GM18873 (cell line): ENCODE data around the gene STAM.
A peak's percentile ranks its signal among the peaks of the same experiment; 100 is the strongest.

Experiments
- ATAC-seq: cut with Tn5 transposase; IDR thresholded peaks from one replicate; pipeline ENCODE4 v1.9.1; 2021; ENCODE audit warnings: mild to moderate bottlenecking, moderate library complexity, moderate number of reproducible peaks; ENCODE audit not compliant: unreplicated experiment, low FRiP score

Gene STAM

GRCh38 chr10:17645621-17646345, 1.8 kb downstream of the STAM start:
- ATAC-seq: no peak

- ATAC-seq: no peak
Measured at GRCh38 chr10:17647326-17647725, 3.4 kb downstream of the STAM start.

GRCh38 chr10:17648243-17649035, 4.5 kb downstream of the STAM start:
- no peak for ATAC-seq

- ATAC-seq: no peak
Measured at GRCh38 chr10:17649052-17649451, 5.1 kb downstream of the STAM start.

- no peak for ATAC-seq
Measured at GRCh38 chr10:17649836-17650235, 5.9 kb downstream of the STAM start.

- no peak for ATAC-seq
Measured at GRCh38 chr10:17650416-17650815, 6.5 kb downstream of the STAM start.

- ATAC-seq: no peak
Measured at GRCh38 chr10:17651896-17652295, 7.9 kb downstream of the STAM start.

- peak; percentile 38 for ATAC-seq
Measured at GRCh38 chr10:17652585-17652984, 8.6 kb downstream of the STAM start.

- no peak for ATAC-seq
Measured at GRCh38 chr10:17655009-17655408, 11.1 kb downstream of the STAM start.

GRCh38 chr10:17655567-17656146, 11.7 kb downstream of the STAM start:
- peak; percentile 80 for ATAC-seq

GRCh38 chr10:17657103-17657500, 13.2 kb downstream of the STAM start:
- ATAC-seq: no peak

GRCh38 chr10:17659365-17659764, 15.4 kb downstream of the STAM start:
- ATAC-seq: no peak

GRCh38 chr10:17660921-17661320, 17.0 kb downstream of the STAM start:
- no peak for ATAC-seq

GRCh38 chr10:17661510-17661909, 17.6 kb downstream of the STAM start:
- no peak for ATAC-seq

GRCh38 chr10:17662193-17663138, 18.5 kb downstream of the STAM start:
- no peak for ATAC-seq

GRCh38 chr10:17663450-17663849, 19.5 kb downstream of the STAM start:
- ATAC-seq: no peak

- no peak for ATAC-seq
Measured at GRCh38 chr10:17665747-17666146, 21.8 kb downstream of the STAM start.

- ATAC-seq: peak; percentile 25
Measured at GRCh38 chr10:17668435-17669184, 24.7 kb downstream of the STAM start.

GRCh38 chr10:17669185-17669872, 25.4 kb downstream of the STAM start:
- ATAC-seq: peak; percentile 58
